Pulmonary artery endothelial cell (primary cell): ENCODE measurements around the gene EFNA5. TPM values are rescaled to one million over a fixed set of nuclear protein-coding genes. Genes with fewer than 3 reads are reported as not detected.
"Not testable (repeated sequence)": the region's sequence is repeated elsewhere in the genome, so short reads cannot be mapped to it uniquely, and the experiment has no call there.

Source experiments
- DNase-seq: peaks from one replicate; pipeline ENCODE4 v3.0.0-alpha.2; 2011; ENCODE audit warnings: low read depth, low spot score
- total RNA-seq: library from RNA; depleted of rRNA; stranded (reverse); fragments of >200 nt; gene quantifications from 2 replicates; pipeline ENCODE4 v1.2.3, GENCODE V29; 2014

The EFNA5 gene
- total RNA-seq, 1 donor from 2014 or later = 15.0 TPM

GRCh38 chr5:107461770-107462169, 209.0 kb downstream of the EFNA5 start:
- DNase-seq = no peak

- DNase-seq = no peak
Observed at GRCh38 chr5:107460789-107461188, 209.9 kb downstream of the EFNA5 start.

- no peak for DNase-seq
Observed at GRCh38 chr5:107459605-107460004, 211.1 kb downstream of the EFNA5 start.

- DNase-seq = no peak
Observed at GRCh38 chr5:107458322-107458721, 212.4 kb downstream of the EFNA5 start.

GRCh38 chr5:107457881-107458280, 212.9 kb downstream of the EFNA5 start:
- no peak for DNase-seq

GRCh38 chr5:107457138-107457537, 213.6 kb downstream of the EFNA5 start:
- no peak for DNase-seq

- DNase-seq = no peak
Observed at GRCh38 chr5:107456281-107456715, 214.4 kb downstream of the EFNA5 start.

- no peak for DNase-seq
Observed at GRCh38 chr5:107455111-107455544, 215.6 kb downstream of the EFNA5 start.

GRCh38 chr5:107451827-107452226, 218.9 kb downstream of the EFNA5 start:
- DNase-seq = not testable (repeated sequence)

- DNase-seq = no peak
Observed at GRCh38 chr5:107451028-107451427, 219.7 kb downstream of the EFNA5 start.

GRCh38 chr5:107450531-107450930, 220.2 kb downstream of the EFNA5 start:
- DNase-seq = no peak

GRCh38 chr5:107449369-107449768, 221.4 kb downstream of the EFNA5 start:
- no peak for DNase-seq

- DNase-seq = no peak
Observed at GRCh38 chr5:107447587-107447986, 223.2 kb downstream of the EFNA5 start.

- DNase-seq = no peak
Observed at GRCh38 chr5:107446972-107447371, 223.8 kb downstream of the EFNA5 start.

- DNase-seq = no peak
Observed at GRCh38 chr5:107444300-107444699, 226.4 kb downstream of the EFNA5 start.

GRCh38 chr5:107443897-107444296, 226.8 kb downstream of the EFNA5 start:
- no peak for DNase-seq

GRCh38 chr5:107442452-107442851, 228.3 kb downstream of the EFNA5 start:
- DNase-seq = no peak

GRCh38 chr5:107439832-107440231, 230.9 kb downstream of the EFNA5 start:
- no peak for DNase-seq

- no peak for DNase-seq
Observed at GRCh38 chr5:107437986-107438510, 232.7 kb downstream of the EFNA5 start.

GRCh38 chr5:107437154-107437553, 233.6 kb downstream of the EFNA5 start:
- DNase-seq = no peak

GRCh38 chr5:107436201-107436600, 234.5 kb downstream of the EFNA5 start:
- no peak for DNase-seq

- no peak for DNase-seq
Observed at GRCh38 chr5:107435061-107435460, 235.7 kb downstream of the EFNA5 start.

GRCh38 chr5:107433646-107434045, 237.1 kb downstream of the EFNA5 start:
- not testable (repeated sequence) for DNase-seq

GRCh38 chr5:107431998-107432397, 238.7 kb downstream of the EFNA5 start:
- peak; percentile 79 for DNase-seq
